ENCODE data around the gene GRM2. TPM values are rescaled to one million over a fixed set of nuclear protein-coding genes. Genes with fewer than 3 reads are reported as not detected.

The GRM2 gene
- total RNA-seq, result 1 to 10 TPM; 1.4 to 2.2 TPM

- H3K4me3 Mint-ChIP-seq, result no peak within 1 kb of the TSS
- peaks cover 8% of the 10 kb centered on the region for H3K4me1 Mint-ChIP-seq
- H3K27ac Mint-ChIP-seq, result no peak within 1 kb of the TSS
- peaks cover 6% of the 10 kb centered on the region for H3K36me3 Mint-ChIP-seq
- DNase-seq (peak; percentile 59), ATAC-seq (ENCODE audit: low read depth) (peak; percentile 48)
- H3K9me3 Mint-ChIP-seq, result no peaks in the 10 kb centered on the region
- peaks cover 11% of the 10 kb centered on the region for H3K27me3 Mint-ChIP-seq
- POLR2A ChIA-PET, result no interaction called here
These were observed at the start of gene GRM2 for GRCh38 chr3:51706788-51707731. Gene GRM2 (plus strand): TSS chr3:51707068. CDS start chr3:51708984, 1,916 bp downstream.

- H3K27ac Mint-ChIP-seq, result no peak overlapping the region
- POLR2A ChIA-PET, result no interaction called here
- peaks cover 30% of the 10 kb centered on the region for H3K36me3 Mint-ChIP-seq
These were observed 49.6 kb upstream of the GRM2 start for GRCh38 chr3:51657234-51657633.

GRCh38 chr3:51659942-51660341 lies 46.9 kb upstream of the GRM2 start:
- Mint-ChIP-seq H3K27ac (no peak overlapping the region), H3K4me3 (no peak overlapping the region), H3K36me3 (peaks cover 31% of the 10 kb centered on the region), H3K9me3 (no peaks in the 10 kb centered on the region), H3K27me3 (no peaks in the 10 kb centered on the region), H3K4me1 (peaks cover 2% of the 10 kb centered on the region)
- no peak for ATAC-seq (ENCODE audit: low read depth)
- POLR2A ChIA-PET, result interaction anchor here (1.1 kb wide), 1 partner anchor 10 kb away, joined by 3 read pairs; no protein-coding TSS in a partner anchor
- no peak for DNase-seq

More at GRCh38 chr3:51657234-51657633, 49.6 kb upstream of the GRM2 start:
- no peaks in the 10 kb centered on the region for H3K9me3 Mint-ChIP-seq
- H3K4me3 Mint-ChIP-seq, result no peak overlapping the region
- H3K27me3 Mint-ChIP-seq, result no peaks in the 10 kb centered on the region
- no peak for ATAC-seq (ENCODE audit: low read depth)
- no peak for DNase-seq
- no peaks in the 10 kb centered on the region for H3K4me1 Mint-ChIP-seq

GRCh38 chr3:51662456-51662855 lies 44.4 kb upstream of the GRM2 start:
- Mint-ChIP-seq H3K36me3 (peaks cover 27% of the 10 kb centered on the region), H3K27me3 (no peaks in the 10 kb centered on the region), H3K9me3 (no peaks in the 10 kb centered on the region), H3K27ac (no peak overlapping the region), H3K4me3 (no peak overlapping the region), H3K4me1 (peaks cover 5% of the 10 kb centered on the region)
- POLR2A ChIA-PET, result no interaction called here
- DNase-seq, result no peak
- ATAC-seq (ENCODE audit: low read depth), result no peak

- no peak for DNase-seq
- no peak for ATAC-seq (ENCODE audit: low read depth)
- Mint-ChIP-seq H3K27ac (peak overlapping the region; percentile 5), H3K27me3 (no peaks in the 10 kb centered on the region), H3K9me3 (no peaks in the 10 kb centered on the region), H3K4me1 (peaks cover 35% of the 10 kb centered on the region), H3K4me3 (no peak overlapping the region), H3K36me3 (peaks cover 6% of the 10 kb centered on the region)
- POLR2A ChIA-PET, result interaction anchor here (0.9 to 7.2 kb wide), 2 partner anchors 169 to 1057 kb away, joined by 4 to 110 read pairs; partner anchors contain the start of genes CISH and DCAF1
These were observed 38.1 kb upstream of the GRM2 start for GRCh38 chr3:51668756-51669155.

GRCh38 chr3:51669241-51670052 lies 37.4 kb upstream of the GRM2 start:
- H3K27me3 Mint-ChIP-seq, result no peaks in the 10 kb centered on the region
- peak overlapping the region; percentile 79 for H3K4me3 Mint-ChIP-seq
- DNase-seq (peak; percentile 85), ATAC-seq (ENCODE audit: low read depth) (peak; percentile 7)
- no peaks in the 10 kb centered on the region for H3K9me3 Mint-ChIP-seq
- POLR2A ChIA-PET, result interaction anchor here (0.5 to 7.2 kb wide), 9 partner anchors 10 to 1058 kb away, joined by 3 to 110 read pairs (median 4); partner anchors contain the start of genes CISH and DCAF1
- H3K4me1 Mint-ChIP-seq, result peaks cover 40% of the 10 kb centered on the region
- H3K27ac Mint-ChIP-seq, result peak overlapping the region; percentile 75
- H3K36me3 Mint-ChIP-seq, result peaks cover 8% of the 10 kb centered on the region

GRCh38 chr3:51670053-51670822 lies 36.6 kb upstream of the GRM2 start:
- DNase-seq, result no peak
- no peaks in the 10 kb centered on the region for H3K9me3 Mint-ChIP-seq
- peak overlapping the region; percentile 57 for H3K27ac Mint-ChIP-seq
- no peak for ATAC-seq (ENCODE audit: low read depth)
- peak overlapping the region; percentile 79 for H3K4me3 Mint-ChIP-seq
- POLR2A ChIA-PET, result interaction anchor here (0.5 to 7.2 kb wide), 9 partner anchors 11 to 280 kb away, joined by 3 to 110 read pairs (median 4); partner anchors contain the start of gene DCAF1
- H3K36me3 Mint-ChIP-seq, result peaks cover 13% of the 10 kb centered on the region
- H3K27me3 Mint-ChIP-seq, result no peaks in the 10 kb centered on the region
- H3K4me1 Mint-ChIP-seq, result peaks cover 47% of the 10 kb centered on the region

- Mint-ChIP-seq H3K36me3 (peaks cover 20% of the 10 kb centered on the region), H3K4me3 (peak within 1 kb of the TSS; percentile 90), H3K4me1 (peaks cover 55% of the 10 kb centered on the region), H3K9me3 (no peaks in the 10 kb centered on the region), H3K27ac (peak within 1 kb of the TSS; percentile 90), H3K27me3 (no peaks in the 10 kb centered on the region)
- ATAC-seq (ENCODE audit: low read depth) (peak; percentile 78), DNase-seq (peak; percentile 98)
- POLR2A ChIA-PET, result interaction anchor here (0.6 to 7.2 kb wide), 11 partner anchors 10 to 1055 kb away, joined by 3 to 110 read pairs (median 4); partner anchors contain the start of genes DCAF1 and MANF
These were observed 35.8 kb upstream of the GRM2 start, which contains the start of gene TEX264 for GRCh38 chr3:51670823-51671733. Gene TEX264 (plus strand): TSS chr3:51671252. CDS start chr3:51674305, 3,053 bp downstream.

- no peaks in the 10 kb centered on the region for H3K27me3 Mint-ChIP-seq
- peak; percentile 32 for ATAC-seq (ENCODE audit: low read depth)
- peak overlapping the region; percentile 90 for H3K4me3 Mint-ChIP-seq
- peak; percentile 81 for DNase-seq
- POLR2A ChIA-PET, result interaction anchor here (0.6 to 7.2 kb wide), 11 partner anchors 9 to 1062 kb away, joined by 3 to 110 read pairs (median 3); partner anchors contain the start of genes DCAF1 and MANF
- H3K4me1 Mint-ChIP-seq, result peaks cover 58% of the 10 kb centered on the region
- H3K27ac Mint-ChIP-seq, result peak overlapping the region; percentile 90
- peaks cover 26% of the 10 kb centered on the region for H3K36me3 Mint-ChIP-seq
- H3K9me3 Mint-ChIP-seq, result no peaks in the 10 kb centered on the region
These were observed 35.0 kb upstream of the GRM2 start for GRCh38 chr3:51671734-51672475.

- DNase-seq (no peak), ATAC-seq (ENCODE audit: low read depth) (no peak)
- Mint-ChIP-seq H3K27ac (peak overlapping the region; percentile 68), H3K4me3 (peak overlapping the region; percentile 75), H3K36me3 (peaks cover 32% of the 10 kb centered on the region), H3K9me3 (no peaks in the 10 kb centered on the region), H3K4me1 (peaks cover 63% of the 10 kb centered on the region), H3K27me3 (no peaks in the 10 kb centered on the region)
- POLR2A ChIA-PET, result interaction anchor here (1.4 to 7.2 kb wide), 4 partner anchors 8 to 1104 kb away, joined by 3 to 110 read pairs (median 44); partner anchors contain the start of genes DCAF1, HEMK1 and RAD54L2
These were observed 33.6 kb upstream of the GRM2 start for GRCh38 chr3:51673181-51673801.

Measured in activated naive CD8-positive, alpha-beta T cell treated with anti-CD3 and anti-CD28 coated beads, Interleukin-2, amount 10 ng/mL, durations not matched to agents 7 days and 5 days (primary cell).